ENCODE data around the gene STAB1. TPM values are rescaled to one million over a fixed set of nuclear protein-coding genes. Genes with fewer than 3 reads are reported as not detected.

STAB1 gene
- total and polyA plus RNA-seq, 8 donors: 8.2 to 140 (median 50.5) TPM

- DNase-seq: no peak
- Histone ChIP-seq H3K36me3 (peaks cover 0 to 17% (median 5%) of the 10 kb centered on the region in 3 donors), H3K9me3 (no peaks in the 10 kb centered on the region), H3K4me3 (no peak overlapping the region), H3K27ac (no peak overlapping the region), H3K27me3 (no peaks in the 10 kb centered on the region), H3K4me1 (no peaks in the 10 kb centered on the region)
- intact Hi-C loops (cut with DNase I): no loop called here
- no peak for FAIRE-seq
- TF ChIP-seq CTCF (IDR thresholded peaks at IDR 0.05): no peak
- no peak for ATAC-seq
- 61 to 63% methylated on average over 6 of the region's 6 CpGs for WGBS, 2 donors
These were observed 77.1 kb downstream of the STAB1 start for GRCh38 chr3:52572221-52572620.

Other genes with a start within 250 kb of the STAB1 start
- gene PPM1M, start 249.6 kb upstream of the STAB1 start, total RNA-seq: 10 to 100 TPM in 1 of 6 donors, 1 to 10 TPM in 5; 4.0 to 15.2 (median 6.7) TPM
- 10 to 100 TPM in 1 of 2 donors, 1 to 10 TPM in 1; 9.2 to 11.8 TPM for gene PPM1M, start 249.6 kb upstream of the STAB1 start, polyA plus RNA-seq
- 10 to 100 TPM; 15.1 to 32.1 (median 19.6) TPM for gene WDR82, start 216.7 kb upstream of the STAB1 start, total RNA-seq
- 10 to 100 TPM in 1 of 2 donors, 1 to 10 TPM in 1; 9.0 to 18.5 TPM for gene WDR82, start 216.7 kb upstream of the STAB1 start, polyA plus RNA-seq
- 10 to 100 TPM in 1 of 6 donors, 1 to 10 TPM in 5; 4.1 to 11.6 (median 6.8) TPM for gene GLYCTK, start 207.5 kb upstream of the STAB1 start, total RNA-seq
- gene GLYCTK, start 207.5 kb upstream of the STAB1 start, polyA plus RNA-seq: 10 to 100 TPM; 13.8 to 19.3 TPM
- gene DNAH1, start 179.0 kb upstream of the STAB1 start, total RNA-seq: 1 to 10 TPM; 2.9 to 5.1 (median 4.1) TPM
- 10 to 100 TPM in 1 of 2 donors, 1 to 10 TPM in 1; 8.1 to 11.4 TPM for gene DNAH1, start 179.0 kb upstream of the STAB1 start, polyA plus RNA-seq
- gene BAP1, start 85.3 kb upstream of the STAB1 start, total RNA-seq: 10 to 100 TPM; 29.1 to 44.0 (median 34.1) TPM
- 10 to 100 TPM; 60.1 to 71.0 TPM for gene BAP1, start 85.3 kb upstream of the STAB1 start, polyA plus RNA-seq
- gene PHF7, start 84.7 kb upstream of the STAB1 start, total RNA-seq: 1 to 10 TPM; 2.9 to 7.3 (median 4.7) TPM
- gene PHF7, start 84.7 kb upstream of the STAB1 start, polyA plus RNA-seq: 1 to 10 TPM; 4.8 to 8.5 TPM
- 1 to 10 TPM in 5 of 6 donors, under 1 TPM in 1; 0.75 to 5.4 (median 2.4) TPM for gene SEMA3G, start 50.2 kb upstream of the STAB1 start, total RNA-seq
- 1 to 10 TPM; 3.8 to 4.9 TPM for gene SEMA3G, start 50.2 kb upstream of the STAB1 start, polyA plus RNA-seq
- 1 to 10 TPM in 3 of 6 donors, under 1 TPM in 3; 0.40 to 3.2 (median 1.1) TPM for gene TNNC1, start 41.3 kb upstream of the STAB1 start, total RNA-seq
- 1 to 10 TPM; 5.9 to 6.3 TPM for gene TNNC1, start 41.3 kb upstream of the STAB1 start, polyA plus RNA-seq
- gene NISCH, start 39.7 kb upstream of the STAB1 start, total RNA-seq: 10 to 100 TPM; 24.4 to 52.6 (median 32.4) TPM
- gene NISCH, start 39.7 kb upstream of the STAB1 start, polyA plus RNA-seq: 100 to 1,000 TPM; 106 to 109 TPM
- gene NT5DC2, start 38.5 kb downstream of the STAB1 start, total RNA-seq: 10 to 100 TPM in 1 of 6 donors, 1 to 10 TPM in 5; 3.5 to 14.5 (median 7.7) TPM
- 10 to 100 TPM; 17.3 to 37.6 TPM for gene NT5DC2, start 38.5 kb downstream of the STAB1 start, polyA plus RNA-seq
- 10 to 100 TPM in 1 of 6 donors, 1 to 10 TPM in 5; 5.0 to 11.2 (median 7.1) TPM for gene UQCC5, start 41.3 kb downstream of the STAB1 start, total RNA-seq
- 10 to 100 TPM; 25.7 to 41.8 TPM for gene UQCC5, start 41.3 kb downstream of the STAB1 start, polyA plus RNA-seq
- 10 to 100 TPM; 18.3 to 34.9 (median 27.1) TPM for gene PBRM1, start 190.6 kb downstream of the STAB1 start, total RNA-seq
- 1 to 10 TPM; 7.4 to 9.6 TPM for gene PBRM1, start 190.6 kb downstream of the STAB1 start, polyA plus RNA-seq
- gene GNL3, start 190.7 kb downstream of the STAB1 start, total RNA-seq: 10 to 100 TPM; 22.4 to 57.7 (median 45.5) TPM
- gene GNL3, start 190.7 kb downstream of the STAB1 start, polyA plus RNA-seq: 10 to 100 TPM; 56.8 to 65.6 TPM
- 10 to 100 TPM; 19.0 to 35.0 (median 21.0) TPM for gene GLT8D1, start 210.5 kb downstream of the STAB1 start, total RNA-seq
- gene GLT8D1, start 210.5 kb downstream of the STAB1 start, polyA plus RNA-seq: 10 to 100 TPM; 24.3 to 40.7 TPM
- gene SPCS1, start 210.8 kb downstream of the STAB1 start, total RNA-seq: 10 to 100 TPM; 54.9 to 87.1 (median 58.7) TPM
- gene SPCS1, start 210.8 kb downstream of the STAB1 start, polyA plus RNA-seq: 100 to 1,000 TPM in 1 of 2 donors, 10 to 100 TPM in 1; 52.4 to 121 TPM